Panc1 (cell line): ENCODE results near the gene DDX46. TPM values are rescaled to one million over a fixed set of nuclear protein-coding genes. Genes with fewer than 3 reads are reported as not detected.

Source experiments
- ATAC-seq: fragments of 200-7000 bp; cut with Tn5 transposase; 2 replicates; pipeline ENCODE4 v1.9.1; 2020; ENCODE audit warnings: mild to moderate bottlenecking, moderate library complexity
- BruUV-seq: library from RNA; stranded (reverse); fragments of 400-500 nt; replicated peaks from 2 replicates; lab custom pipeline; 2021; lab: Mats Ljungman, UMichigan
- CTCF ChIA-PET: fragments of 300-600 bp; sonication (Branson Sonifier 250); formaldehyde crosslinking; loops from one replicate; lab custom pipeline; 2022; ENCODE audit warnings: antibody characterized with exemption; lab: Charles Lee
- POLR2A ChIA-PET: fragments of 300-600 bp; sonication (Branson Sonifier 250); formaldehyde crosslinking; loops from one replicate; lab custom pipeline; 2022; ENCODE audit warnings: antibody characterized with exemption; lab: Charles Lee
- DNase-seq: peaks from one replicate; pipeline ENCODE4 v3.0.0-alpha.2; 2010; ENCODE audit warnings: low read depth, low spot score
- H3K27ac ChIP-seq: 2 replicates; pipeline ENCODE4 v1.5.1; 2011; ENCODE audit warnings: mild to moderate bottlenecking, low read length, inconsistent platforms
- H3K27me3 ChIP-seq: fragments of 200-500 bp; sonication (Bioruptor generic); 2 replicates; pipeline ENCODE4 v1.6.0; 2014; ENCODE audit warnings: low read length, inconsistent platforms; ENCODE audit not compliant: control insufficient read depth, insufficient read depth
- H3K36me3 ChIP-seq: fragments of 200-500 bp; sonication (Bioruptor generic); 2 replicates; pipeline ENCODE4 v1.5.1; 2014; ENCODE audit warnings: inconsistent platforms, mild to moderate bottlenecking, low read length, moderate library complexity; ENCODE audit not compliant: control insufficient read depth, insufficient read depth
- H3K4me1 ChIP-seq: 2 replicates; pipeline ENCODE4 v1.5.1; 2011; ENCODE audit warnings: inconsistent platforms, mild to moderate bottlenecking, low read length, moderate library complexity; ENCODE audit not compliant: control insufficient read depth, insufficient read depth
- H3K4me3 ChIP-seq, 2 experiments: 2 replicates each; pipeline ENCODE4 v1.5.1; 2011 to 2012; ENCODE audit warnings: low read depth in 2 of 2, low read length in 2 of 2, mild to moderate bottlenecking in 2 of 2, inconsistent platforms in 1 of 2, moderate library complexity in 1 of 2
- H3K9me3 ChIP-seq: fragments of 200-500 bp; sonication (Bioruptor generic); 2 replicates; pipeline ENCODE4 v1.5.1; 2014; ENCODE audit warnings: low read depth, mild to moderate bottlenecking, inconsistent platforms, low read length, moderate library complexity; ENCODE audit not compliant: control insufficient read depth, insufficient read depth
- POLR2AphosphoS5 ChIP-seq: IDR thresholded peaks from 2 replicates; pipeline ENCODE4 v1.6.1; 2012; ENCODE audit warnings: mild to moderate bottlenecking, low read depth, low read length, moderate library complexity
- SIN3A ChIP-seq: IDR thresholded peaks from 2 replicates; pipeline ENCODE4 v1.6.1; 2012; ENCODE audit warnings: low read depth, mild to moderate bottlenecking, low read length, moderate library complexity, borderline replicate concordance; ENCODE audit not compliant: insufficient read depth
- TCF7L2 ChIP-seq: IDR thresholded peaks from 2 replicates; pipeline ENCODE4 v1.6.1; 2011; ENCODE audit warnings: mild to moderate bottlenecking, low read depth, low read length, inconsistent platforms
- in situ Hi-C: cut with HindIII; loops from 2 replicates; pipeline ENCODE4 v1.10.0; 2016; ENCODE audit warnings: low sequenced_read_pairs, low pct_unique_long_range_greater_than_20kb
- intact Hi-C: fragments of 100-400 bp; cut with micrococcal nuclease; formaldehyde crosslinking; loops from one replicate; pipeline ENCODE4 v1.10.0; 2022; ENCODE audit not compliant: unreplicated experiment
- total RNA-seq: library from RNA; stranded (reverse); gene quantifications from one replicate; pipeline ENCODE4 v1.2.1, GENCODE V29; 2021; ENCODE audit not compliant: unreplicated experiment
- TF ChIP-seq, protein P1 (sequence below), 2 experiments: IDR thresholded peaks; 2 replicates each; pipeline ENCODE4 v1.6.1; 2011 to 2012; ENCODE audit warnings: low read depth in 2 of 2, control low read depth in 1 of 2, low read length in 1 of 2, mild to moderate bottlenecking in 1 of 2, moderate library complexity in 1 of 2; ENCODE audit not compliant: insufficient read depth in 1 of 2
- TF ChIP-seq, protein P2 (sequence below): fragments of 450-650 bp; IDR thresholded peaks from 2 replicates; pipeline ENCODE4 v1.5.1; 2017; ENCODE audit warnings: mild to moderate bottlenecking

DDX46 gene
- total RNA-seq, 1 experiment from 2014 or later: 90.8 TPM

DNA sequence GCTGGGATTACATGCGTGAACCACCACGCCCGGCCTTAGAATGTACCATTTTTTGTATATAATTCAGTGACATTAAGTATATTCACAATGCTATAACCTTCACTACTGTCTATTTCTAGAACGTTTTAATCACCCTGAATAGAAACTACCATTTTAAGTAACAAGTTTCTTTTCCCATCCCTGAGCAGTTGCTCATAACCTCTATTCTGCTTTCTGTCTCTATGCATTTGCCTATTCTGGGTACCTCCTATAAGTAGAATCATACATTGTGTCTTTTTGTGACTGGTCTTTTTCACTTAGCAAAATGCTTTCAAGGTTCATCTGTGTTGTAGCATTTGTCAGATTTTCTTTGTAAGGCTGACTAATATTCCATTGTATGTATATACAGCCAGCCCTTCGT, 39.9 kb downstream of the DDX46 start:
- DNase-seq (no peak), ATAC-seq (no peak)
- no peaks in the 10 kb centered on the region for H3K27me3 ChIP-seq
- intact Hi-C loops (no loop called here), in situ Hi-C loops (no loop called here)
- no peaks in the 10 kb centered on the region for H3K9me3 ChIP-seq
- H3K4me3 ChIP-seq: no peak overlapping the region
- no peak overlapping the region for H3K27ac ChIP-seq
- BruUV-seq: no TSS peak
- peaks cover 23% of the 10 kb centered on the region for H3K36me3 ChIP-seq
- TF ChIP-seq, protein P1, sequence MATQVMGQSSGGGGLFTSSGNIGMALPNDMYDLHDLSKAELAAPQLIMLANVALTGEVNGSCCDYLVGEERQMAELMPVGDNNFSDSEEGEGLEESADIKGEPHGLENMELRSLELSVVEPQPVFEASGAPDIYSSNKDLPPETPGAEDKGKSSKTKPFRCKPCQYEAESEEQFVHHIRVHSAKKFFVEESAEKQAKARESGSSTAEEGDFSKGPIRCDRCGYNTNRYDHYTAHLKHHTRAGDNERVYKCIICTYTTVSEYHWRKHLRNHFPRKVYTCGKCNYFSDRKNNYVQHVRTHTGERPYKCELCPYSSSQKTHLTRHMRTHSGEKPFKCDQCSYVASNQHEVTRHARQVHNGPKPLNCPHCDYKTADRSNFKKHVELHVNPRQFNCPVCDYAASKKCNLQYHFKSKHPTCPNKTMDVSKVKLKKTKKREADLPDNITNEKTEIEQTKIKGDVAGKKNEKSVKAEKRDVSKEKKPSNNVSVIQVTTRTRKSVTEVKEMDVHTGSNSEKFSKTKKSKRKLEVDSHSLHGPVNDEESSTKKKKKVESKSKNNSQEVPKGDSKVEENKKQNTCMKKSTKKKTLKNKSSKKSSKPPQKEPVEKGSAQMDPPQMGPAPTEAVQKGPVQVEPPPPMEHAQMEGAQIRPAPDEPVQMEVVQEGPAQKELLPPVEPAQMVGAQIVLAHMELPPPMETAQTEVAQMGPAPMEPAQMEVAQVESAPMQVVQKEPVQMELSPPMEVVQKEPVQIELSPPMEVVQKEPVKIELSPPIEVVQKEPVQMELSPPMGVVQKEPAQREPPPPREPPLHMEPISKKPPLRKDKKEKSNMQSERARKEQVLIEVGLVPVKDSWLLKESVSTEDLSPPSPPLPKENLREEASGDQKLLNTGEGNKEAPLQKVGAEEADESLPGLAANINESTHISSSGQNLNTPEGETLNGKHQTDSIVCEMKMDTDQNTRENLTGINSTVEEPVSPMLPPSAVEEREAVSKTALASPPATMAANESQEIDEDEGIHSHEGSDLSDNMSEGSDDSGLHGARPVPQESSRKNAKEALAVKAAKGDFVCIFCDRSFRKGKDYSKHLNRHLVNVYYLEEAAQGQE (IDR thresholded peaks at IDR 0.05; ENCODE audit: insufficient read depth in 1 of 2, low read depth in 2 of 2, low read length in 1 of 2): no peak
- TF ChIP-seq, protein P2, sequence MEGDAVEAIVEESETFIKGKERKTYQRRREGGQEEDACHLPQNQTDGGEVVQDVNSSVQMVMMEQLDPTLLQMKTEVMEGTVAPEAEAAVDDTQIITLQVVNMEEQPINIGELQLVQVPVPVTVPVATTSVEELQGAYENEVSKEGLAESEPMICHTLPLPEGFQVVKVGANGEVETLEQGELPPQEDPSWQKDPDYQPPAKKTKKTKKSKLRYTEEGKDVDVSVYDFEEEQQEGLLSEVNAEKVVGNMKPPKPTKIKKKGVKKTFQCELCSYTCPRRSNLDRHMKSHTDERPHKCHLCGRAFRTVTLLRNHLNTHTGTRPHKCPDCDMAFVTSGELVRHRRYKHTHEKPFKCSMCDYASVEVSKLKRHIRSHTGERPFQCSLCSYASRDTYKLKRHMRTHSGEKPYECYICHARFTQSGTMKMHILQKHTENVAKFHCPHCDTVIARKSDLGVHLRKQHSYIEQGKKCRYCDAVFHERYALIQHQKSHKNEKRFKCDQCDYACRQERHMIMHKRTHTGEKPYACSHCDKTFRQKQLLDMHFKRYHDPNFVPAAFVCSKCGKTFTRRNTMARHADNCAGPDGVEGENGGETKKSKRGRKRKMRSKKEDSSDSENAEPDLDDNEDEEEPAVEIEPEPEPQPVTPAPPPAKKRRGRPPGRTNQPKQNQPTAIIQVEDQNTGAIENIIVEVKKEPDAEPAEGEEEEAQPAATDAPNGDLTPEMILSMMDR: no peak
- no peak for TF ChIP-seq TCF7L2
- TF ChIP-seq POLR2AphosphoS5: no peak
- TF ChIP-seq SIN3A: no peak
- ChIA-PET POLR2A (no interaction called here), CTCF (interaction anchor here (0.6 kb wide), 1 partner anchor 50 kb away, joined by 5 read pairs; no protein-coding TSS in a partner anchor)
- H3K4me1 ChIP-seq: no peaks in the 10 kb centered on the region

DNA sequence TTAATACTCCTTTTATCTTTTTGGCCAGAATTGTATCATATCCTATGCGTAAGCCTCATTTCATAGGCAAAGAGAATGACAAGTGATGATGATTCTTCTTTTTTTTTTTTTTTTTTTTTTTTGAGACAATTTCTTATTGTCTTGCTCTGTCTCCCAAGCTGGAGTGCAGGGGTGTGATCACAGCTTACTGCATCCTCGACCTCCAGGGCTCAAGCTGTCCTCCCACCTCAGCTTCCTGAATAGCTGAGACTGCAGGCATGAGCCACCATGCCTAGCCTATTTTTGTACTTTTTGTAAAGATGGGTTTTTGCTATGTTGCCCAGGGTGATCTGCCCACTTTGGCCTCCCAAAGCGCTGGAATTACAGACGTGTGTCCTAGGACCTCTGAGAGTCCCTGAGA, 45.2 kb downstream of the DDX46 start:
- TF ChIP-seq TCF7L2 (no peak), POLR2AphosphoS5 (no peak), SIN3A (no peak)
- TF ChIP-seq, protein P1 (IDR thresholded peaks at IDR 0.05; ENCODE audit: insufficient read depth in 1 of 2, low read depth in 2 of 2, low read length in 1 of 2): no peak
- TF ChIP-seq, protein P2: no peak
- BruUV-seq: no TSS peak
- Histone ChIP-seq H3K9me3 (no peaks in the 10 kb centered on the region), H3K36me3 (peaks cover 27% of the 10 kb centered on the region), H3K4me3 (no peak overlapping the region), H3K27ac (no peak overlapping the region), H3K4me1 (no peaks in the 10 kb centered on the region), H3K27me3 (no peaks in the 10 kb centered on the region)
- no peak for ATAC-seq
- intact Hi-C loops (no loop called here), in situ Hi-C loops (no loop called here)
- no peak for DNase-seq
- POLR2A ChIA-PET: no interaction called here
- CTCF ChIA-PET: no interaction called here
